Cardiac fibroblast (primary cell): ENCODE results near the gene ATR.

Source experiments
- DNase-seq, 2 donors: peaks; one replicate each; pipeline versions ENCODE4 v3.0.0 to v3.0.0-alpha.2; 2010; ENCODE audit warnings: low read depth in 2 of 2
- H3K4me3 ChIP-seq, 2 donors: replicated peaks in 1 of 2; 1 replicate in 1 of 2; 2 replicates in 1 of 2; pipeline ENCODE4 v1.5.1; 2011; ENCODE audit warnings: low read depth in 2 of 2, low read length in 2 of 2, mild to moderate bottlenecking in 2 of 2, moderate library complexity in 1 of 2
- TF ChIP-seq, protein P1 (sequence below): IDR thresholded peaks from one replicate; pipeline ENCODE4 v1.5.1; 2011; ENCODE audit warnings: low read depth, mild to moderate bottlenecking, low read length, inconsistent platforms

Gene ATR

DNA sequence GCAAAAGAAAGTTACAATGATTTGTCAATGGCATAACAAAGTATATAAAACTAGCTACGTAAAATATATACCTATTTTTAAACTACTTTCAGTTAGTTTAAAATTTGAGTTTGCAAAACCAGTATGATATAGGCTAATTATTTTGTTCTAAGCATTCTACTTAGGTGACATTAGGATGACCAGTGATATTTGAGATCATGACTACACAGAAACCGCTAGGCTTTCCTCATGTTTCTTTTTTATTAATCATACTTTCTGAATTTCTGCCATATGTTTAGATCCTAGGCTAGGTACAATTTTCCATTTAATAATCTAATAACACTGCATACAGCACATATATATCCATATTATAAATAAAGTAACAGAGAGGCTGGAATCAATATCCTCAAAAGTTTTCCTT is 78.3 kb downstream of the ATR start:
- TF ChIP-seq, protein P1, sequence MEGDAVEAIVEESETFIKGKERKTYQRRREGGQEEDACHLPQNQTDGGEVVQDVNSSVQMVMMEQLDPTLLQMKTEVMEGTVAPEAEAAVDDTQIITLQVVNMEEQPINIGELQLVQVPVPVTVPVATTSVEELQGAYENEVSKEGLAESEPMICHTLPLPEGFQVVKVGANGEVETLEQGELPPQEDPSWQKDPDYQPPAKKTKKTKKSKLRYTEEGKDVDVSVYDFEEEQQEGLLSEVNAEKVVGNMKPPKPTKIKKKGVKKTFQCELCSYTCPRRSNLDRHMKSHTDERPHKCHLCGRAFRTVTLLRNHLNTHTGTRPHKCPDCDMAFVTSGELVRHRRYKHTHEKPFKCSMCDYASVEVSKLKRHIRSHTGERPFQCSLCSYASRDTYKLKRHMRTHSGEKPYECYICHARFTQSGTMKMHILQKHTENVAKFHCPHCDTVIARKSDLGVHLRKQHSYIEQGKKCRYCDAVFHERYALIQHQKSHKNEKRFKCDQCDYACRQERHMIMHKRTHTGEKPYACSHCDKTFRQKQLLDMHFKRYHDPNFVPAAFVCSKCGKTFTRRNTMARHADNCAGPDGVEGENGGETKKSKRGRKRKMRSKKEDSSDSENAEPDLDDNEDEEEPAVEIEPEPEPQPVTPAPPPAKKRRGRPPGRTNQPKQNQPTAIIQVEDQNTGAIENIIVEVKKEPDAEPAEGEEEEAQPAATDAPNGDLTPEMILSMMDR, result no peak
- H3K4me3 ChIP-seq, result no peak overlapping the region
- peak in 1 of 2 donors; percentile 66 for DNase-seq

GRCh38 chr3:142498397-142499180 is 79.9 kb downstream of the ATR start:
- no peak overlapping the region for H3K4me3 ChIP-seq
- TF ChIP-seq, protein P1, result no peak
- DNase-seq, result peak; percentile 26 to 72

DNA sequence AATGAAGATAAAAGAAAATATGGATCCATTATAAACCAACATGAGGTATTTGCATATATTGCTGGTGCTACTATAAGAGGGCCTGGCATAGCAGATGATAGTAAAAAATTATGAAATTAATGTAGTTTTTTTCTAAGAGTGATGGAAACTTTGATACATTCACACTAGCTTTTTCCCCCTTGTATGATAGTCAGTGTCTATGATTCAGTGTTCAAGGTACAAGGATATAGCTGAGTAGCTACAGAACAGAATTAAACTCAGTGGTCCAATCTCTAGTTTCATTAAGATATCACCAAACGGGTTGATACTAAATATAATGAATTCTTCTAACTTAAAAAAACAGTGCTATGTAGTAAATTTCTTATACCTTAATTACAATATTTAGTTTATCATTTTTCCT is 80.8 kb downstream of the ATR start:
- DNase-seq, result no peak
- TF ChIP-seq, protein P1, result no peak
- H3K4me3 ChIP-seq, result no peak overlapping the region

GRCh38 chr3:142495103-142495502 is 83.4 kb downstream of the ATR start:
- TF ChIP-seq, protein P1, result no peak
- peak in 1 of 2 donors; percentile 37 for DNase-seq
- no peak overlapping the region for H3K4me3 ChIP-seq

- no peak for DNase-seq
- TF ChIP-seq, protein P1, result no peak
- no peak overlapping the region for H3K4me3 ChIP-seq
These were observed 86.3 kb downstream of the ATR start for GRCh38 chr3:142492184-142492583.

DNA sequence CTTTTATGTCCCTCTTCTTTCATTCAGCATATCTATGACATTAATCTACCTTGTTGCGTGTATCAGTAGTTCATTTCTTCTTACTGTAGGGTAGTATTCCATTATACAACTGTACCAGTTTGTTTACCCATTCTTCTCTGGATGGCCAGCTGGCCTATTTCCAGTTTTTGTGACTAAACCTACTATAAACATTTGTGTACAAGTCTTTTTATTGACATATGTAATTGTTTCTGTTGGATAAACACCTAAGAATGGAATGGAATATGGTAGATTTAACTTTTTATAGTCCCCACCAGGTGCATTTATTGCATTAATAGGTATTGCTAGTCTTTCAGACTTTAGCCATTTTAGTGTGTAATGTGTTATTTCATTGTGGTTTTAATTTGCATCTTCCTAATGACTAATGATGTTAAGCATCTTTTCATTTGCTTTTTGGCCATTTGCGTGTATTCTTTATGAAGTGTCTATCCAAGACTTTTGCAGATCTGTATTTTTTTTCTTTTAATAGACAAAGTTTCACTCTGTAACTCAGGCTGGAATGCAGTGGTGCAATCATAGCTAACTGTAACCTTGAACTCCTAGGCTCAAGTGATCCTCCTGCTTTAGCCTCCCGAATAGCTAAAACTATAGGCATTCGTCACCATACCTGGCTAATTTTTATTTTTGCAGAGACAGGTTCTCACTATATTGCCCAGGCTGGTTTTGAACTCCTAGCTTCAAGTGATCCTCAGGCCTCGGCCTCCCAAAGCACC is 88.8 kb downstream of the ATR start:
- no peak overlapping the region for H3K4me3 ChIP-seq
- TF ChIP-seq, protein P1, result no peak
- DNase-seq, result peak in 1 of 2 donors; percentile 17
